HEK293 (cell line): ENCODE measurements around the gene ZNF473.

Experiments used
- HOXC10 ChIP-seq: sonication (generic); formaldehyde crosslinking; IDR thresholded peaks from 2 replicates; pipeline ENCODE4 v1.8.1; 2023; ENCODE audit warnings: mild to moderate bottlenecking, missing genetic modification reagents
- KLF16 ChIP-seq: fragments of 450-650 bp; formaldehyde crosslinking; IDR thresholded peaks from 2 replicates; pipeline ENCODE4 v1.5.1; 2017; ENCODE audit warnings: missing biosample characterization, missing genetic modification characterization
- MEIS1 ChIP-seq: sonication (generic); formaldehyde crosslinking; IDR thresholded peaks from 2 replicates; pipeline ENCODE4 v1.8.1; 2022; ENCODE audit warnings: missing genetic modification reagents, mild to moderate bottlenecking, borderline replicate concordance
- WT1 ChIP-seq: fragments of 450-650 bp; formaldehyde crosslinking; IDR thresholded peaks from 2 replicates; pipeline ENCODE4 v1.5.1; 2016; ENCODE audit warnings: missing biosample characterization, missing genetic modification characterization
- ZBTB17 ChIP-seq: fragments of 450-650 bp; formaldehyde crosslinking; IDR thresholded peaks from 2 replicates; pipeline ENCODE4 v1.5.1; 2016; ENCODE audit warnings: missing biosample characterization, missing genetic modification characterization
- ZFP37 ChIP-seq: fragments of 450-650 bp; formaldehyde crosslinking; IDR thresholded peaks from 2 replicates; pipeline ENCODE4 v1.5.1; 2016; ENCODE audit warnings: missing biosample characterization, missing genetic modification characterization
- ZNF10 ChIP-seq: fragments of 450-650 bp; formaldehyde crosslinking; IDR thresholded peaks from 2 replicates; pipeline ENCODE4 v1.5.1; 2017; ENCODE audit warnings: missing biosample characterization, missing genetic modification characterization
- ZNF146 ChIP-seq: fragments of 450-650 bp; formaldehyde crosslinking; IDR thresholded peaks from 2 replicates; pipeline ENCODE4 v1.5.1; 2016; ENCODE audit warnings: missing biosample characterization, missing genetic modification characterization
- ZNF2 ChIP-seq: fragments of 450-650 bp; formaldehyde crosslinking; IDR thresholded peaks from 2 replicates; pipeline ENCODE4 v1.5.1; 2016; ENCODE audit warnings: missing biosample characterization, missing genetic modification characterization
- ZNF324 ChIP-seq: fragments of 450-650 bp; formaldehyde crosslinking; IDR thresholded peaks from 2 replicates; pipeline ENCODE4 v1.5.1; 2016; ENCODE audit warnings: missing biosample characterization, missing genetic modification characterization
- ZNF341 ChIP-seq: fragments of 450-650 bp; formaldehyde crosslinking; IDR thresholded peaks from 2 replicates; pipeline ENCODE4; 2016; ENCODE audit warnings: low read depth, missing biosample characterization, missing genetic modification characterization
- ZNF391 ChIP-seq: fragments of 450-650 bp; formaldehyde crosslinking; IDR thresholded peaks from 2 replicates; pipeline ENCODE4 v1.5.1; 2016; ENCODE audit warnings: low read depth, missing biosample characterization, missing genetic modification characterization, borderline replicate concordance
- ZNF501 ChIP-seq: fragments of 450-650 bp; formaldehyde crosslinking; IDR thresholded peaks from 2 replicates; pipeline ENCODE4 v1.5.1; 2016; ENCODE audit warnings: missing biosample characterization, missing genetic modification characterization
- ZSCAN30 ChIP-seq: fragments of 450-650 bp; IDR thresholded peaks from 2 replicates; pipeline ENCODE4 v1.5.1; 2018; ENCODE audit warnings: missing biosample characterization, mild to moderate bottlenecking, missing genetic modification characterization, moderate library complexity
- TF ChIP-seq, protein P1 (sequence below): fragments of 450-650 bp; formaldehyde crosslinking; IDR thresholded peaks from 2 replicates; pipeline ENCODE4 v1.5.0; 2017; ENCODE audit warnings: missing biosample characterization, missing genetic modification characterization, borderline replicate concordance
- TF ChIP-seq, protein P2 (sequence below): fragments of 450-650 bp; formaldehyde crosslinking; IDR thresholded peaks from 2 replicates; pipeline ENCODE4 v1.5.1; 2016; ENCODE audit warnings: missing biosample characterization, missing genetic modification characterization
- TF ChIP-seq, protein P3 (sequence below): fragments of 450-650 bp; formaldehyde crosslinking; IDR thresholded peaks from 2 replicates; pipeline ENCODE4 v1.5.1; 2016; ENCODE audit warnings: missing biosample characterization, missing genetic modification characterization
- TF ChIP-seq, protein P4 (sequence below): fragments of 450-650 bp; formaldehyde crosslinking; optimal IDR thresholded peaks from 2 replicates; pipeline ENCODE3; 2016; ENCODE audit warnings: missing biosample characterization, mild to moderate bottlenecking, missing genetic modification characterization
- TF ChIP-seq, protein P5 (sequence below): fragments of 450-650 bp; formaldehyde crosslinking; IDR thresholded peaks from 2 replicates; pipeline ENCODE4 v1.5.1; 2016; ENCODE audit warnings: missing biosample characterization, missing genetic modification characterization
- TF ChIP-seq, protein P6 (sequence below): fragments of 450-650 bp; formaldehyde crosslinking; IDR thresholded peaks from 2 replicates; pipeline ENCODE4 v1.5.1; 2016; ENCODE audit warnings: missing biosample characterization, missing genetic modification characterization

The ZNF473 gene

DNA sequence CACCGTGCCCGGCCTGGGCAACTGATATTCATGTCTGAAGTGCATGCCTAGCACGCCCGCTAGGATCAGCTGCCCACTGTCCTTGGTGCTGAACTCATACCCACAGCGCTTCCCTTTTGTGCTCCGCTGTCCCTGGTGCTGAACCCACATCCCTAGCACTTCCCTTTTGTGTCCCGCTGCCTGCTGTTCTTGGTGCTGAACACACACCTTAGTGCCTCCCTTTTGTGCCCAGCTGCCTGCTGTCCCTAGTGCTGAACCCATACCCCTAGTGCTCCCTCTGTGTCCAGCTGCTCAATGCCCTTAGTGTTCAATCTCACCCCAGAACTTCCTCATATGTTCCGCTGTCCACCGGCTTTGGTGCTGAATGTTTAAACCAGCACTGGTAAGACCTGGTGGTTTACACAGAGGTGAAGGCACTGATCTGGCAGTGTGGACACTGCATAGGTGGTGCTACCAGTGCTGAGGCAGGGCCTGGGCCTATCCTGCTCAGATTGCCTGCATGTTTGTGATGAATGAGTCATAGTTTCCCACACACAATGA is 38.6 kb upstream of the ZNF473 start (continued):
- TF ChIP-seq, protein P1, sequence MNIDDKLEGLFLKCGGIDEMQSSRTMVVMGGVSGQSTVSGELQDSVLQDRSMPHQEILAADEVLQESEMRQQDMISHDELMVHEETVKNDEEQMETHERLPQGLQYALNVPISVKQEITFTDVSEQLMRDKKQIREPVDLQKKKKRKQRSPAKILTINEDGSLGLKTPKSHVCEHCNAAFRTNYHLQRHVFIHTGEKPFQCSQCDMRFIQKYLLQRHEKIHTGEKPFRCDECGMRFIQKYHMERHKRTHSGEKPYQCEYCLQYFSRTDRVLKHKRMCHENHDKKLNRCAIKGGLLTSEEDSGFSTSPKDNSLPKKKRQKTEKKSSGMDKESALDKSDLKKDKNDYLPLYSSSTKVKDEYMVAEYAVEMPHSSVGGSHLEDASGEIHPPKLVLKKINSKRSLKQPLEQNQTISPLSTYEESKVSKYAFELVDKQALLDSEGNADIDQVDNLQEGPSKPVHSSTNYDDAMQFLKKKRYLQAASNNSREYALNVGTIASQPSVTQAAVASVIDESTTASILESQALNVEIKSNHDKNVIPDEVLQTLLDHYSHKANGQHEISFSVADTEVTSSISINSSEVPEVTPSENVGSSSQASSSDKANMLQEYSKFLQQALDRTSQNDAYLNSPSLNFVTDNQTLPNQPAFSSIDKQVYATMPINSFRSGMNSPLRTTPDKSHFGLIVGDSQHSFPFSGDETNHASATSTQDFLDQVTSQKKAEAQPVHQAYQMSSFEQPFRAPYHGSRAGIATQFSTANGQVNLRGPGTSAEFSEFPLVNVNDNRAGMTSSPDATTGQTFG (tag by site-specific recombination), result no peak
- TF ChIP-seq ZNF341, result no peak
- TF ChIP-seq ZNF391 (tag by site-specific recombination), result peak; percentile 84; the same call in 1 of the 2 replicates
- peak; percentile 89 for TF ChIP-seq ZFP37 (tag by site-specific recombination)
- TF ChIP-seq, protein P2, sequence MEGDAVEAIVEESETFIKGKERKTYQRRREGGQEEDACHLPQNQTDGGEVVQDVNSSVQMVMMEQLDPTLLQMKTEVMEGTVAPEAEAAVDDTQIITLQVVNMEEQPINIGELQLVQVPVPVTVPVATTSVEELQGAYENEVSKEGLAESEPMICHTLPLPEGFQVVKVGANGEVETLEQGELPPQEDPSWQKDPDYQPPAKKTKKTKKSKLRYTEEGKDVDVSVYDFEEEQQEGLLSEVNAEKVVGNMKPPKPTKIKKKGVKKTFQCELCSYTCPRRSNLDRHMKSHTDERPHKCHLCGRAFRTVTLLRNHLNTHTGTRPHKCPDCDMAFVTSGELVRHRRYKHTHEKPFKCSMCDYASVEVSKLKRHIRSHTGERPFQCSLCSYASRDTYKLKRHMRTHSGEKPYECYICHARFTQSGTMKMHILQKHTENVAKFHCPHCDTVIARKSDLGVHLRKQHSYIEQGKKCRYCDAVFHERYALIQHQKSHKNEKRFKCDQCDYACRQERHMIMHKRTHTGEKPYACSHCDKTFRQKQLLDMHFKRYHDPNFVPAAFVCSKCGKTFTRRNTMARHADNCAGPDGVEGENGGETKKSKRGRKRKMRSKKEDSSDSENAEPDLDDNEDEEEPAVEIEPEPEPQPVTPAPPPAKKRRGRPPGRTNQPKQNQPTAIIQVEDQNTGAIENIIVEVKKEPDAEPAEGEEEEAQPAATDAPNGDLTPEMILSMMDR (tag by site-specific recombination), result peak; percentile 60
- peak; percentile 99 for TF ChIP-seq HOXC10 (CRISPR knock-in tag)
- no peak for TF ChIP-seq ZNF146
- peak; percentile 89; the same call in 1 of the 2 replicates for TF ChIP-seq ZNF2 (tag by site-specific recombination)
- peak; percentile 53; the same call in 1 of the 2 replicates for TF ChIP-seq ZNF10 (tag by site-specific recombination)
- TF ChIP-seq, protein P3, sequence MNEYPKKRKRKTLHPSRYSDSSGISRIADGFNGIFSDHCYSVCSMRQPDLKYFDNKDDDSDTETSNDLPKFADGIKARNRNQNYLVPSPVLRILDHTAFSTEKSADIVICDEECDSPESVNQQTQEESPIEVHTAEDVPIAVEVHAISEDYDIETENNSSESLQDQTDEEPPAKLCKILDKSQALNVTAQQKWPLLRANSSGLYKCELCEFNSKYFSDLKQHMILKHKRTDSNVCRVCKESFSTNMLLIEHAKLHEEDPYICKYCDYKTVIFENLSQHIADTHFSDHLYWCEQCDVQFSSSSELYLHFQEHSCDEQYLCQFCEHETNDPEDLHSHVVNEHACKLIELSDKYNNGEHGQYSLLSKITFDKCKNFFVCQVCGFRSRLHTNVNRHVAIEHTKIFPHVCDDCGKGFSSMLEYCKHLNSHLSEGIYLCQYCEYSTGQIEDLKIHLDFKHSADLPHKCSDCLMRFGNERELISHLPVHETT (tag by site-specific recombination), result no peak
- TF ChIP-seq ZNF501 (tag by site-specific recombination), result peak; percentile 48; the same call in 1 of the 2 replicates
- TF ChIP-seq WT1 (tag by site-specific recombination), result peak; percentile 44; the same call in 1 of the 2 replicates
- peak; percentile 99 for TF ChIP-seq MEIS1 (CRISPR knock-in tag)
- TF ChIP-seq, protein P4, sequence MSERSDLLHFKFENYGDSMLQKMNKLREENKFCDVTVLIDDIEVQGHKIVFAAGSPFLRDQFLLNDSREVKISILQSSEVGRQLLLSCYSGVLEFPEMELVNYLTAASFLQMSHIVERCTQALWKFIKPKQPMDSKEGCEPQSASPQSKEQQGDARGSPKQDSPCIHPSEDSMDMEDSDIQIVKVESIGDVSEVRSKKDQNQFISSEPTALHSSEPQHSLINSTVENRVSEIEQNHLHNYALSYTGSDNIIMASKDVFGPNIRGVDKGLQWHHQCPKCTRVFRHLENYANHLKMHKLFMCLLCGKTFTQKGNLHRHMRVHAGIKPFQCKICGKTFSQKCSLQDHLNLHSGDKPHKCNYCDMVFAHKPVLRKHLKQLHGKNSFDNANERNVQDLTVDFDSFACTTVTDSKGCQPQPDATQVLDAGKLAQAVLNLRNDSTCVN (tag by site-specific recombination), result peak; percentile 27
- TF ChIP-seq, protein P5, sequence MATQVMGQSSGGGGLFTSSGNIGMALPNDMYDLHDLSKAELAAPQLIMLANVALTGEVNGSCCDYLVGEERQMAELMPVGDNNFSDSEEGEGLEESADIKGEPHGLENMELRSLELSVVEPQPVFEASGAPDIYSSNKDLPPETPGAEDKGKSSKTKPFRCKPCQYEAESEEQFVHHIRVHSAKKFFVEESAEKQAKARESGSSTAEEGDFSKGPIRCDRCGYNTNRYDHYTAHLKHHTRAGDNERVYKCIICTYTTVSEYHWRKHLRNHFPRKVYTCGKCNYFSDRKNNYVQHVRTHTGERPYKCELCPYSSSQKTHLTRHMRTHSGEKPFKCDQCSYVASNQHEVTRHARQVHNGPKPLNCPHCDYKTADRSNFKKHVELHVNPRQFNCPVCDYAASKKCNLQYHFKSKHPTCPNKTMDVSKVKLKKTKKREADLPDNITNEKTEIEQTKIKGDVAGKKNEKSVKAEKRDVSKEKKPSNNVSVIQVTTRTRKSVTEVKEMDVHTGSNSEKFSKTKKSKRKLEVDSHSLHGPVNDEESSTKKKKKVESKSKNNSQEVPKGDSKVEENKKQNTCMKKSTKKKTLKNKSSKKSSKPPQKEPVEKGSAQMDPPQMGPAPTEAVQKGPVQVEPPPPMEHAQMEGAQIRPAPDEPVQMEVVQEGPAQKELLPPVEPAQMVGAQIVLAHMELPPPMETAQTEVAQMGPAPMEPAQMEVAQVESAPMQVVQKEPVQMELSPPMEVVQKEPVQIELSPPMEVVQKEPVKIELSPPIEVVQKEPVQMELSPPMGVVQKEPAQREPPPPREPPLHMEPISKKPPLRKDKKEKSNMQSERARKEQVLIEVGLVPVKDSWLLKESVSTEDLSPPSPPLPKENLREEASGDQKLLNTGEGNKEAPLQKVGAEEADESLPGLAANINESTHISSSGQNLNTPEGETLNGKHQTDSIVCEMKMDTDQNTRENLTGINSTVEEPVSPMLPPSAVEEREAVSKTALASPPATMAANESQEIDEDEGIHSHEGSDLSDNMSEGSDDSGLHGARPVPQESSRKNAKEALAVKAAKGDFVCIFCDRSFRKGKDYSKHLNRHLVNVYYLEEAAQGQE, result peak; percentile 100
- TF ChIP-seq ZNF324 (tag by site-specific recombination), result peak; percentile 68; the same call in 1 of the 2 replicates
- peak; percentile 76 for TF ChIP-seq ZBTB17 (tag by site-specific recombination)
- TF ChIP-seq, protein P6, sequence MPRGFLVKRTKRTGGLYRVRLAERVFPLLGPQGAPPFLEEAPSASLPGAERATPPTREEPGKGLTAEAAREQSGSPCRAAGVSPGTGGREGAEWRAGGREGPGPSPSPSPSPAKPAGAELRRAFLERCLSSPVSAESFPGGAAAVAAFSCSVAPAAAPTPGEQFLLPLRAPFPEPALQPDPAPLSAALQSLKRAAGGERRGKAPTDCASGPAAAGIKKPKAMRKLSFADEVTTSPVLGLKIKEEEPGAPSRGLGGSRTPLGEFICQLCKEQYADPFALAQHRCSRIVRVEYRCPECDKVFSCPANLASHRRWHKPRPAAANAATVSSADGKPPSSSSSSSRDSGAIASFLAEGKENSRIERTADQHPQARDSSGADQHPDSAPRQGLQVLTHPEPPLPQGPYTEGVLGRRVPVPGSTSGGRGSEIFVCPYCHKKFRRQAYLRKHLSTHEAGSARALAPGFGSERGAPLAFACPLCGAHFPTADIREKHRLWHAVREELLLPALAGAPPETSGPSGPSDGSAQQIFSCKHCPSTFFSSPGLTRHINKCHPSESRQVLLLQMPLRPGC (tag by site-specific recombination), result peak; percentile 42; the same call in 1 of the 2 replicates
- 0 out of 2 replicates have a peak, but pooled peaks have one; percentile 48 for TF ChIP-seq ZSCAN30 (tag by site-specific recombination)
- peak; percentile 63; the same call in 1 of the 2 replicates for TF ChIP-seq KLF16 (tag by site-specific recombination)
